Astrocyte of the cerebellum (primary cell): ENCODE results near the gene PDE4D.

Experiments used
- DNase-seq: peaks from one replicate; pipeline ENCODE4 v3.0.0-alpha.2; 2011; ENCODE audit warnings: low read depth
- H3K4me3 ChIP-seq: 2 replicates; pipeline ENCODE4 v1.5.1; 2011; ENCODE audit warnings: mild to moderate bottlenecking, low read depth, low read length, moderate library complexity
- CTCF ChIP-seq: IDR thresholded peaks from 2 replicates; pipeline ENCODE4 v1.5.1; 2012; ENCODE audit warnings: low read length, low read depth, moderate library complexity, mild to moderate bottlenecking; ENCODE audit errors: missing control alignments
- in situ Hi-C: cut with HindIII; loops from 2 replicates; pipeline ENCODE4 v1.10.0; 2017; ENCODE audit warnings: low sequenced_read_pairs

PDE4D gene

GRCh38 chr5:59569608-59570334, 323.8 kb downstream of the PDE4D start:
- in situ Hi-C loops: no loop called here
- no peak overlapping the region for H3K4me3 ChIP-seq
- DNase-seq: no peak
- no peak for TF ChIP-seq CTCF

DNA sequence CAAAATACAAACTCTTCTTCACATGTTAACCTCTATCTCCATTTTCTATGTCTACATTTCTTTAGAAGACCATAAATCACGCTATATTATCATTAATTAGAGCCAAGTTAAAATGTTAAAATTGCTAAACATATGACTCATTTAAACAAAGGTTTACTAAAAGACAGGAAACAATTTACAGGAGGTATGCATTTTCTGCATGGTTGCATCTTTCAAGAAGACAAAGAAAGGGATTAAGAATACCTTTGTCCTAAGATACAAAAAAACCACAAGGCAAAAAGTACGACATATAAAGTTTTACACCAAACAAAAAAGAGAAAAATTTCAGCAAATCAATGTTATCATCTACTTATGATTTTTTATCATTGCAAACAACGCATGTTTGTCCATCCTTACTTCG, 324.4 kb downstream of the PDE4D start:
- in situ Hi-C loops: no loop called here
- no peak for DNase-seq
- H3K4me3 ChIP-seq: no peak overlapping the region
- TF ChIP-seq CTCF: no peak

DNA sequence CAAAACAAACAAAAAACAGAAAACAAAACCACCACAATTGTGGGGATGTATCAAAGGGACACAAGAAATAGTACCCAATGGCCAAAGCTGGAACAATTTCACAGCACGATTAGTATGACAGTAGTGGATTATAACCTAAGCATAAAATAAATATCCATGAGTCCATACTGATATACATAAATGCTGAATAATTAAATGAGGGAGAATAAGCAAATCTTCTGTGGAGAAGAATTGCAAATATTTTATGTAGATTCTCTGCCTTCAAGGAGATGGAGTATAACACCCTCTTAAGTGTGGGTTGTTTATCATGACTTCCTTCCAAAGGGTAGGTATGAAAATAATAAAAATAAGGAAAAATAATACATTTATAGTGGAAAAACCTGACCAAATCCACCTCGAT, 325.4 kb downstream of the PDE4D start:
- no peak for TF ChIP-seq CTCF
- in situ Hi-C loops: no loop called here
- no peak for DNase-seq
- no peak overlapping the region for H3K4me3 ChIP-seq

DNA sequence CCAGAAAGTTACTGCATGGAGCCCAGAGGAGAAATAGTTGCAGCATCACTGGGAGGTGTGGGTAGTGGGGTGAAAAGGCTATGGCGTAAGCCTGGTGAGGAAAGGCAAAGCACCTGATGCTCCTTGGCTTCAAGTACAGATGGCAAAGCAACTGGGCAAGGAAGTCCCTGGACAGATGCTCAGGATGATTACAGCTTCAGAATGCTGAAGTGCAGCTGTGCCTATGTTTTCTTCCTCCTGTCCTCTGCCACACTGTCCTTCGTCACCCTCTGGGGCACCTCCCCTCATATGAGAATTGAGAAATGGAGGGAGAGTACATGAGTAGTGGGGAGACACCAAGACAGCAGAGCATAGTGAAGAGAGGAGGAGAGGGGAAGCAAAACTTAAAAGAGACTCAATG, 328.0 kb downstream of the PDE4D start:
- DNase-seq: no peak
- no peak for TF ChIP-seq CTCF
- no peak overlapping the region for H3K4me3 ChIP-seq
- in situ Hi-C loops: no loop called here

DNA sequence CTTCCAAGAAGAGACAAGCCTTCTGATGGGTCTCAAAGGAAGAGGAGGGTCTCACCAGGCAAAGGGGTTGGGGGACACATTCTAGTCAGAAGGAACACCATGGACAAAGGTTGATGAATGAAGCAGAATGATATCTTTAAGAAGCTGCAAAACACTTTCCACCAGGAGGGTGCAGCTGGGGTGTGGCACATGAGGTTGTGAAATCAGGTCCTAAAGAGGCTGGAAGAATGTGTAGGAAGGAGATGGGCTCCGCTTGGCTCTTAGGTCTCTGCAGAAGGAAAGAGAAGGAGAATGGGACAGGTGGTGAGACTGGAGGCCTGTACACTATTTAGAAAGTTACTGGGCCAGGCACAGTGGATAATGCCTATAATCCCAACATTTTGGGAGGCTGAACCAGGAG, 328.6 kb downstream of the PDE4D start:
- in situ Hi-C loops: no loop called here
- TF ChIP-seq CTCF: no peak
- DNase-seq: no peak
- H3K4me3 ChIP-seq: no peak overlapping the region

DNA sequence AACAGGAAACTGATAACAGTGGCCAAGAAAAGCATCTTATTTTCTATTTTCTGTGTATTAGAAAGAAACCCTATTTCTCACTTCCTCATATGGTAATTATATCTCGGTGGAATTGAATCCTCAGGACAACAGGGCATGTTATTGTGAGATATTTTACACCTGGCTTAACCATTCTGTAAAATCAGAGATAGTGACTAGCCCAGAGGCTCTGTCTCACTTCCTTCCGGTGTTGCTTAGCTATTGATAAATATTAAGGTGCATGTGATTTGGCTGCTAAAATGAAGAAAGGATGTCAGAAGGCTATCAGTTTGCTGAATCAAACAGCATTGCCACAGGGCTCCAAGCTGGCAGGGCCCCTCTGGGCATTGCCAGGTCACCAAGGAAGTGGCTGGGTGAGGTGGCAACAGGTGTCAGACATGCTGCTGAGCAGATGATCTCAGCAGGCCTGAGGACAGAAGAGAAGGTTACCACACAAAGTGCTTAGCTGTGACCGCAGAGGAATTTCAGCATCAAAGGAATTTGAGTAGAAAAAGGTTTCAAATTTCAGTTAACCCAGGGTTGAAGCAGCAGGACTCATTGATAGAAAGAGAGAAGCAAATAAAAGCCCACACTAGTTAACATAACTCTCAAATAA, 330.7 kb downstream of the PDE4D start:
- no peak for DNase-seq
- TF ChIP-seq CTCF: no peak
- H3K4me3 ChIP-seq: no peak overlapping the region
- in situ Hi-C loops: no loop called here
